GM06990 (cell line): Measurements from ENCODE around the gene GRM8.
A peak's percentile ranks its signal among the peaks of the same experiment; 100 is the strongest.

Source experiments
- DNase-seq: peaks from one replicate; pipeline ENCODE4 v3.0.0-alpha.2; 2011; ENCODE audit not compliant: insufficient read length; ENCODE audit errors: extremely low read depth
- H3K27me3 ChIP-seq: replicated peaks from 2 replicates; pipeline ENCODE4 v1.6.0; 2011; ENCODE audit warnings: low read length; ENCODE audit not compliant: control insufficient read depth, insufficient read depth
- H3K36me3 ChIP-seq: 2 replicates; pipeline ENCODE4 v1.5.1; 2011; ENCODE audit warnings: low read length; ENCODE audit not compliant: control insufficient read depth, insufficient read depth
- H3K4me3 ChIP-seq: replicated peaks from 2 replicates; pipeline ENCODE4 v1.5.1; 2011; ENCODE audit warnings: low read depth, mild to moderate bottlenecking, control low read depth, low read length
- TF ChIP-seq, protein P1 (sequence below): IDR thresholded peaks from 2 replicates; pipeline ENCODE4 v1.5.1; 2011; ENCODE audit warnings: low read length, control low read depth, mild to moderate bottlenecking, inconsistent platforms; ENCODE audit not compliant: insufficient read depth, poor library complexity, severe bottlenecking

GRM8 gene

GRCh38 chr7:126803990-126804389, 448.8 kb downstream of the GRM8 start:
- no peaks in the 10 kb centered on the region for H3K36me3 ChIP-seq
- no peaks in the 10 kb centered on the region for H3K27me3 ChIP-seq
- no peak overlapping the region for H3K4me3 ChIP-seq
- TF ChIP-seq, protein P1, sequence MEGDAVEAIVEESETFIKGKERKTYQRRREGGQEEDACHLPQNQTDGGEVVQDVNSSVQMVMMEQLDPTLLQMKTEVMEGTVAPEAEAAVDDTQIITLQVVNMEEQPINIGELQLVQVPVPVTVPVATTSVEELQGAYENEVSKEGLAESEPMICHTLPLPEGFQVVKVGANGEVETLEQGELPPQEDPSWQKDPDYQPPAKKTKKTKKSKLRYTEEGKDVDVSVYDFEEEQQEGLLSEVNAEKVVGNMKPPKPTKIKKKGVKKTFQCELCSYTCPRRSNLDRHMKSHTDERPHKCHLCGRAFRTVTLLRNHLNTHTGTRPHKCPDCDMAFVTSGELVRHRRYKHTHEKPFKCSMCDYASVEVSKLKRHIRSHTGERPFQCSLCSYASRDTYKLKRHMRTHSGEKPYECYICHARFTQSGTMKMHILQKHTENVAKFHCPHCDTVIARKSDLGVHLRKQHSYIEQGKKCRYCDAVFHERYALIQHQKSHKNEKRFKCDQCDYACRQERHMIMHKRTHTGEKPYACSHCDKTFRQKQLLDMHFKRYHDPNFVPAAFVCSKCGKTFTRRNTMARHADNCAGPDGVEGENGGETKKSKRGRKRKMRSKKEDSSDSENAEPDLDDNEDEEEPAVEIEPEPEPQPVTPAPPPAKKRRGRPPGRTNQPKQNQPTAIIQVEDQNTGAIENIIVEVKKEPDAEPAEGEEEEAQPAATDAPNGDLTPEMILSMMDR: no peak
- DNase-seq: no peak

DNA sequence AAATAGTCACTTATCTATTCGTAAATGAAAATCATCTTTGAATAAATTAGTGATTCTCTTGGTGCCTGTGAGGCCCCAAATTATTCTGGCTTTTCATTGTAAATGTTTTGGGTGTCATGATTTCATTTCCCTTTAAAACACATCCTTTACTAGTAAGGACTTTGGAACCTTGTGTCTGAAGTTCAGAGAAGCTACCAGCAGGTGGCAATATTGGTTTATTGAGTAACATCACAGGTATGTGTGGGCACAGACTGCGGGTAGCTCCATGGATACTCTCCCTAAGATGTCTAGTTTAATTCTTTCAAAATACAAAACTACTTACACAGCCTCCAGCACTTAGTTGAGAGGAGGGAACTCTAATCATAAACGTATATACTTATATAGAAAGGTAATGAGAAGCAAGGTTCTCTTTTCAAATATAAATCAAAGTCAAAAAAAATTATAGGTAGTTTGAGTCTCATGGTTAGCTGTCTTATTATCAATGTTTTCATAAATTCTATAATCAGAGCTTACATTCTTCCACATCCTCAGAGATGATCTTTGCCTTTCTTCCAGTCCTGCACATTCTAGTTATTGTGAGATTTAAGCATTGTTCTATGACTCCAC, 449.6 kb downstream of the GRM8 start:
- Histone ChIP-seq H3K4me3 (no peak overlapping the region), H3K27me3 (no peaks in the 10 kb centered on the region), H3K36me3 (no peaks in the 10 kb centered on the region)
- peak; percentile 15 for DNase-seq
- TF ChIP-seq, protein P1: peak; percentile 61

DNA sequence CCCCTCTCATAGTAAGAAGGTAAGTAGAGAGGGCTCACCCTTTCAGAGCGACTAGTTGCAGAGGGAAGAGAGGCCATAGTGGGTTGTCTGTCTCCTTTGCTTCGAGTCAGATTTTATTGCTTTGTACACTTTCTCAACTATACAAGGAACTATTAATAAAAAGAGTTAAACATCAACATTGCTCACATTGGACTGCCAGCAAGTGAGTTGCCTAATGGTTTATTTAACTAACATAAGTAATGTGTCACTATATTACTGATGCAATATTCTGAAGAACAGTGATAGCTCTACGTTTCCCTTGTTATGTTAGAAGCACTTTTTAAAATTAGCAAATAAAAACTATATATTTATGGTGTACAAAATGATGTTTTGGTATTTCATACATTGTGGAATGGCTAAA, 451.0 kb downstream of the GRM8 start:
- TF ChIP-seq, protein P1: no peak
- no peak overlapping the region for H3K4me3 ChIP-seq
- DNase-seq: no peak
- no peaks in the 10 kb centered on the region for H3K27me3 ChIP-seq
- no peaks in the 10 kb centered on the region for H3K36me3 ChIP-seq

- TF ChIP-seq, protein P1: no peak
Observed at GRCh38 chr7:126799541-126799940, 453.2 kb downstream of the GRM8 start.

DNA sequence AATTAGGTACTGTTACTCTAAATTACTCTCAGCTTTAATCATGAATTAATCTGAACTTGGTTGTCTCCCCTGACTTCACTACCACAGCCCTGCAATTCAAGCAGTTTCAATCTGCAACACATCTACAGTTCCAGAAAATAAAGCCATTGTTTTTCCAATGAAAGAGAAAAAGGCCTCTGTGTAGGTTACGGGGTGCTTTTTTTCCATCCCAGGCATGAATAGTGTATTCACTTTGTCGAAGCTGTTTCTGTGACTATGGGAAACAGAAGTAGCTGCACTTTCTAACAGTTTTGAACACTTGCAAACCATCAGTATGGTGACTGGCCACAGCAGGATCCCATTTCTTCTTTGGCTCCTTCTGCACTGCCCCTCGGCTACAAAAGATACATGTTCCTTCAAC, 460.2 kb downstream of the GRM8 start:
- no peak for DNase-seq
- TF ChIP-seq, protein P1: no peak
- H3K4me3 ChIP-seq: no peak overlapping the region

More at GRCh38 chr7:126799541-126799940, 453.2 kb downstream of the GRM8 start:
- Histone ChIP-seq H3K4me3 (no peak overlapping the region), H3K27me3 (no peaks in the 10 kb centered on the region), H3K36me3 (no peaks in the 10 kb centered on the region)
- no peak for DNase-seq

DNA sequence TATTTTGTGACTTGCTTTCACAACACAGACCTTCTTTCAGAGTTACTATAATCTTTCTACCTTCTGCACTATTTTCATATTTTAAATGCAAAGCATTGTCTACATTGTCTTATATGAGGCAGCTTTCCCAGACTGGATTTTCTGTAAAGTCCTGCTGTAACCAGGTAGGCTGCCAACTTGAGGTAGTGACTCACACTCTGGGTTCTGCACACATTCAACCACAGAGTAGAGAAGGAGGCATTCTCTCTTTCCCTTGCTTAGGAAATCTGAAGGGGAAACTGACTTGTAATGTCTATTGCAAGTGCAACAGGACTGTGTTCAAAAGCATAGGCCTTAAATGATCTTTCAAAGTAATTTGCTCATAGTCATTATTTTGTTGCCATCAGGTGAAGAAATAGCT, 461.4 kb downstream of the GRM8 start:
- Histone ChIP-seq H3K4me3 (no peak overlapping the region), H3K27me3 (no peaks in the 10 kb centered on the region), H3K36me3 (no peaks in the 10 kb centered on the region)
- TF ChIP-seq, protein P1: no peak
- DNase-seq: no peak

More for the DNA sequence above, 460.2 kb downstream of the GRM8 start:
- Histone ChIP-seq H3K27me3 (no peaks in the 10 kb centered on the region), H3K36me3 (no peaks in the 10 kb centered on the region)
